ENCODE results near the gene PHKB.

Gene PHKB

GRCh38 chr16:47726031-47726675, 265.0 kb downstream of the PHKB start:
- DNase-seq (ENCODE audit: low read depth, low spot score) = no peak

- no peak for DNase-seq (ENCODE audit: low read depth, low spot score)
These were observed 266.0 kb downstream of the PHKB start for GRCh38 chr16:47727131-47727530.

GRCh38 chr16:47728205-47728604, 267.1 kb downstream of the PHKB start:
- DNase-seq (ENCODE audit: low read depth, low spot score) = no peak

- DNase-seq (ENCODE audit: low read depth, low spot score) = no peak
These were observed 268.6 kb downstream of the PHKB start for GRCh38 chr16:47729701-47730100.

GRCh38 chr16:47731252-47731651, 270.1 kb downstream of the PHKB start:
- peak; percentile 94 for DNase-seq (ENCODE audit: low read depth, low spot score)

GRCh38 chr16:47732122-47732521, 271.0 kb downstream of the PHKB start:
- no peak for DNase-seq (ENCODE audit: low read depth, low spot score)

- peak; percentile 87 for DNase-seq (ENCODE audit: low read depth, low spot score)
These were observed 271.5 kb downstream of the PHKB start for GRCh38 chr16:47732523-47733111.

- no peak for DNase-seq (ENCODE audit: low read depth, low spot score)
These were observed 273.1 kb downstream of the PHKB start for GRCh38 chr16:47734081-47734857.

GRCh38 chr16:47734987-47735594, 274.0 kb downstream of the PHKB start:
- DNase-seq (ENCODE audit: low read depth, low spot score) = no peak

- no peak for DNase-seq (ENCODE audit: low read depth, low spot score)
These were observed 289.2 kb downstream of the PHKB start for GRCh38 chr16:47750371-47750770.
